Fibroblast of lung (primary cell): Measurements from ENCODE around the gene COL4A6. TPM values are rescaled to one million over a fixed set of nuclear protein-coding genes. Genes with fewer than 3 reads are reported as not detected.

Experiments used
- DNase-seq, 2 donors: peaks; one replicate each; pipeline versions ENCODE4 v3.0.0 to v3.0.0-alpha.2; 2010; ENCODE audit warnings: low read depth in 2 of 2
- H2AFZ ChIP-seq: 2 replicates; pipeline ENCODE4 v1.5.1; 2012; ENCODE audit warnings: low read length, control low read depth, inconsistent platforms
- H3K27ac ChIP-seq: 2 replicates; pipeline ENCODE4 v1.5.1; 2011; ENCODE audit warnings: low read length, control low read depth; ENCODE audit not compliant: insufficient read depth
- H3K27me3 ChIP-seq: 2 replicates; pipeline ENCODE4 v1.5.1; 2011; ENCODE audit warnings: mild to moderate bottlenecking, low read length; ENCODE audit not compliant: control insufficient read depth, insufficient read depth
- H3K36me3 ChIP-seq: 2 replicates; pipeline ENCODE4 v1.5.1; 2011; ENCODE audit warnings: low read length; ENCODE audit not compliant: control insufficient read depth, insufficient read depth
- H3K4me1 ChIP-seq: 2 replicates; pipeline ENCODE4 v1.5.1; 2011; ENCODE audit warnings: low read length; ENCODE audit not compliant: control insufficient read depth, insufficient read depth; ENCODE audit errors: extremely low read depth
- H3K4me2 ChIP-seq: 2 replicates; pipeline ENCODE4 v1.5.1; 2011; ENCODE audit warnings: low read length, control low read depth; ENCODE audit not compliant: insufficient read depth; ENCODE audit errors: extremely low read depth
- H3K4me3 ChIP-seq, 4 experiments: fragments of 200-600 bp in 1 of 4; sonication (generic) in 1 of 4; replicated peaks in 1 of 4; 2 replicates each; pipeline ENCODE4 v1.5.1; 2011 to 2016; ENCODE audit warnings: low read length in 4 of 4, low read depth in 3 of 4, mild to moderate bottlenecking in 3 of 4, control low read depth in 2 of 4, inconsistent platforms in 1 of 4, mixed read lengths in 1 of 4; ENCODE audit not compliant: insufficient read depth in 1 of 4; ENCODE audit errors: control extremely low read depth in 1 of 4
- H3K79me2 ChIP-seq: 2 replicates; pipeline ENCODE4 v1.5.1; 2012; ENCODE audit warnings: mild to moderate bottlenecking, low read length, inconsistent platforms; ENCODE audit not compliant: control insufficient read depth, insufficient read depth
- H3K9ac ChIP-seq: 2 replicates; pipeline ENCODE4 v1.5.1; 2011; ENCODE audit warnings: mild to moderate bottlenecking, low read length, control low read depth; ENCODE audit not compliant: insufficient read depth
- H3K9me3 ChIP-seq: 2 replicates; pipeline ENCODE4 v1.5.1; 2012; ENCODE audit warnings: low read depth, low read length; ENCODE audit not compliant: control insufficient read depth, insufficient read depth
- H4K20me1 ChIP-seq: 2 replicates; pipeline ENCODE4 v1.5.1; 2011; ENCODE audit warnings: low read length; ENCODE audit not compliant: control insufficient read depth, insufficient read depth; ENCODE audit errors: extremely low read depth
- EZH2 ChIP-seq: IDR thresholded peaks from 2 replicates; pipeline ENCODE4 v1.5.1; 2012; ENCODE audit warnings: low read length, control low read depth, mild to moderate bottlenecking; ENCODE audit errors: missing control alignments
- polyA plus RNA-seq, 2 donors: library from polyadenylated mRNA; depleted of rRNA in 1 of 2; stranded (reverse) in 1 of 2; unstranded in 1 of 2; fragments of >200 nt; gene quantifications; 2 replicates each; pipeline ENCODE4 v1.2.1, GENCODE V29; 2011 to 2012; ENCODE audit warnings: missing spikeins in 1 of 2
- total RNA-seq: library from RNA; depleted of rRNA; stranded (reverse); fragments of >200 nt; gene quantifications from 2 replicates; pipeline ENCODE4 v1.2.1, GENCODE V29; 2014
- TF ChIP-seq, protein P1 (sequence below), 2 donors: IDR thresholded peaks in 1 of 2; conservative IDR thresholded peaks in 1 of 2; 1 replicate in 1 of 2; 2 replicates in 1 of 2; pipeline ENCODE4 v1.5.1; 2011 to 2012; ENCODE audit warnings: low read length in 2 of 2, control low read depth in 1 of 2, inconsistent platforms in 1 of 2, low read depth in 1 of 2, mild to moderate bottlenecking in 1 of 2

COL4A6 gene
- total and polyA plus RNA-seq, 2 donors (not counting 1 experiment from before 2014, with no cell fraction given), result 0.15 to 3.5 TPM

GRCh38 chrX:108235986-108236385 is 202.2 kb downstream of the COL4A6 start:
- no peak overlapping the region for H2AFZ ChIP-seq
- DNase-seq, result no peak
- no peak overlapping the region for H3K4me3 ChIP-seq
- no peaks in the 10 kb centered on the region for H3K79me2 ChIP-seq
- H3K9ac ChIP-seq, result no peak overlapping the region
- H3K36me3 ChIP-seq, result no peaks in the 10 kb centered on the region
- H3K4me2 ChIP-seq, result no peak overlapping the region
- no peaks in the 10 kb centered on the region for H3K9me3 ChIP-seq
- H3K27me3 ChIP-seq, result no peaks in the 10 kb centered on the region
- H3K4me1 ChIP-seq, result no peaks in the 10 kb centered on the region
- H3K27ac ChIP-seq, result no peak overlapping the region
- no peaks in the 10 kb centered on the region for H4K20me1 ChIP-seq
- TF ChIP-seq, protein P1, sequence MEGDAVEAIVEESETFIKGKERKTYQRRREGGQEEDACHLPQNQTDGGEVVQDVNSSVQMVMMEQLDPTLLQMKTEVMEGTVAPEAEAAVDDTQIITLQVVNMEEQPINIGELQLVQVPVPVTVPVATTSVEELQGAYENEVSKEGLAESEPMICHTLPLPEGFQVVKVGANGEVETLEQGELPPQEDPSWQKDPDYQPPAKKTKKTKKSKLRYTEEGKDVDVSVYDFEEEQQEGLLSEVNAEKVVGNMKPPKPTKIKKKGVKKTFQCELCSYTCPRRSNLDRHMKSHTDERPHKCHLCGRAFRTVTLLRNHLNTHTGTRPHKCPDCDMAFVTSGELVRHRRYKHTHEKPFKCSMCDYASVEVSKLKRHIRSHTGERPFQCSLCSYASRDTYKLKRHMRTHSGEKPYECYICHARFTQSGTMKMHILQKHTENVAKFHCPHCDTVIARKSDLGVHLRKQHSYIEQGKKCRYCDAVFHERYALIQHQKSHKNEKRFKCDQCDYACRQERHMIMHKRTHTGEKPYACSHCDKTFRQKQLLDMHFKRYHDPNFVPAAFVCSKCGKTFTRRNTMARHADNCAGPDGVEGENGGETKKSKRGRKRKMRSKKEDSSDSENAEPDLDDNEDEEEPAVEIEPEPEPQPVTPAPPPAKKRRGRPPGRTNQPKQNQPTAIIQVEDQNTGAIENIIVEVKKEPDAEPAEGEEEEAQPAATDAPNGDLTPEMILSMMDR (conservative IDR thresholded peaks at IDR 0.05 in 1 of 2, IDR thresholded peaks at IDR 0.05 in 1 of 2; ENCODE audit: low read depth in 1 of 2, low read length in 2 of 2), result no peak
- TF ChIP-seq EZH2, result no peak

GRCh38 chrX:108230574-108230973 is 207.6 kb downstream of the COL4A6 start:
- no peaks in the 10 kb centered on the region for H3K36me3 ChIP-seq
- H3K9ac ChIP-seq, result no peak overlapping the region
- H3K4me2 ChIP-seq, result no peak overlapping the region
- H3K27me3 ChIP-seq, result no peaks in the 10 kb centered on the region
- no peak overlapping the region for H3K4me3 ChIP-seq
- TF ChIP-seq, protein P1 (conservative IDR thresholded peaks at IDR 0.05 in 1 of 2, IDR thresholded peaks at IDR 0.05 in 1 of 2; ENCODE audit: low read depth in 1 of 2, low read length in 2 of 2), result no peak
- no peak for TF ChIP-seq EZH2
- H2AFZ ChIP-seq, result no peak overlapping the region
- H3K79me2 ChIP-seq, result no peaks in the 10 kb centered on the region
- no peaks in the 10 kb centered on the region for H3K4me1 ChIP-seq
- H4K20me1 ChIP-seq, result no peaks in the 10 kb centered on the region
- H3K27ac ChIP-seq, result no peak overlapping the region
- peak in 1 of 2 donors; percentile 8 for DNase-seq
- no peaks in the 10 kb centered on the region for H3K9me3 ChIP-seq

DNA sequence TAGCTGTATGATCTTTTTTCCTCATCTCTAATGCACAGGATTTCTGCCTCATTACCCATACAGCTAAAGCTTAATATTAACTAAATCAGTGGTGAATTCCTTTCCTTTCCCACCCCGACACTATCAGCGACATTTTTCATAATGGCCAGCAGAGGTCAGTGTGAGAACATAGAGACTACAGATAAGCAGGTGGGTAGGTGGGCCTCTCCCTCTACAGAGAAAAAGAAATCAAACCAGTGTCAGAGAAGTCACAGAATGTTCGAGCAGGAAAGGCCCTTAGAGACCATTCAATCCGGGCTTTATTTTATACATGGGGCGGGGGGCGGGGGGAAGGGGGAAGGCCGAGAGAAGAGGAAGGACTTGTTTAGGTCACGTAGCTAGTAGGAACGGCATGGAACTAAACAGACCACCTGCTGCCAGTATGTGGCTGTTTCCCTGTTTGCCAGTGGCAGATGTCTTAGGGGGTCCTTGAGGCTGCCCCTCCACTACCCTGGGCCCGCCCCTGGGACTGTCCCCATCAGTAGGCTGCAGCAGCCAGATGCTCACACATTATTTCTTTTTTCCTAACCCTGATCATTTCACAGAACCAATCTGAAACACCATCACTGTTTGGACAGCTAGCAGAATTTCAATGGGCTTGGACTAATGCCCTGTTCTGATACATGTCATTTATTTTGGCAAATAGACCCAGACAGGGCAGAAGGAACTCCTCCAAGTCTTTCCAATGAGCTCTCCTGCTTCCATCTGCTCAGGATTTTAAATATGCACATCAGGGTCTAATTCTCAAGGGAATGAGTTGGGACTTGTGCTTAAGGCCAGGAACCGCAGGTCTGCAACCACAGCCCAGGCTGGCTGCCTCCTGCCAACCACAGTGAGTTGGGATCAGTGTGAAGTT is 213.2 kb downstream of the COL4A6 start:
- Histone ChIP-seq H3K4me2 (no peak overlapping the region), H3K9me3 (no peaks in the 10 kb centered on the region), H3K27ac (no peak overlapping the region), H2AFZ (no peak overlapping the region), H3K9ac (no peak overlapping the region), H3K27me3 (peaks cover 3% of the 10 kb centered on the region), H4K20me1 (no peaks in the 10 kb centered on the region), H3K79me2 (no peaks in the 10 kb centered on the region), H3K4me1 (no peaks in the 10 kb centered on the region), H3K4me3 (no peak overlapping the region), H3K36me3 (no peaks in the 10 kb centered on the region)
- no peak for TF ChIP-seq EZH2
- TF ChIP-seq, protein P1 (conservative IDR thresholded peaks at IDR 0.05 in 1 of 2, IDR thresholded peaks at IDR 0.05 in 1 of 2; ENCODE audit: low read depth in 1 of 2, low read length in 2 of 2), result peak; percentile 43 to 50
- DNase-seq, result peak; percentile 61 to 62
